Measurements from ENCODE around the gene MILR1.
A peak's percentile ranks its signal among the peaks of the same experiment; 100 is the strongest.

The MILR1 gene

DNA sequence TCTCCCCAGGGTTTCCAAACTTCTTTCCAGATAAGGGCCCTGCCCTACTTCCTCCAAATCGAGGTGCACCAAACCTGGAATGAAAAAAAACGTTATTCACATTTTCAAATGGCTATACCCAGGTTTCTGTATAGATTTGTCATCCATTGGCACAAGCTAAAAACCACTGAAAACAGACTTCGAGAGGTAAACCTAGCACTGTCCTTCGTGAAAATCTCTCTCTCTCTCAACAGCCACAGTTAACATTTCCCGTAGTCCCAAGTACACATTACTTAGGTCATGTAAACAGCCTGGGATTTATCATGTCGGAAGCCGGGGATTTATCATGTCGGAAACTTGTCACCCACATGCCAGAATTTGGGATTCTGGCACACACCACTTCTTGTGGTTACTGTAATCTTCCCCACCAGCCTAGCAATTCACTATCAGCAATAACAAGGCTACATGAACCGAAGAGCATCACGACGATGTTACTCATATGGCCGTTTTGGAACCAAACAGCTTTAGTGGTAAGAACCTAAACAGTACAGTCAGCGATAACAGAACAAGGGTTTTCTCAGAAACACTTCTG lies 55.9 kb downstream of the MILR1 start:
- DNase-seq = no peak

- peak; percentile 89 for DNase-seq
Measured at GRCh38 chr17:64505340-64506200, 56.7 kb downstream of the MILR1 start.

DNA sequence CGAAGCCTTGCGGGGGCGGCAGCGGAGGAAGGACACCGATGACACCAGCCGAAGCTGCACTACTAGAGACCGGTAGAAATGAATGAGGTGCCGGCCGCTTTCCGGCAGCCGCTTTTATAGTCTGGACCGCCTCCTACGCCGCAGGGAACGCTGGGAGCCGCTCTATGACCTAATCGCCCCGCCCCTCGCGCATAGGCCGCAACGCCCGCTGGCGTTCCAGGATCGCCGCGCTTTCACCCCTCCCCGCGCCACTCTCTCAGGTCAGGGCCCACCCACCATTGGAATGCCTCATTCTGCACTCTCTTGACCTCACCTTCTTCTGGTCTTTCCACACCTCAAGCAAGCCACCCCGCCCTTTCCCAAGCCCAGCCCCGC lies 57.3 kb downstream of the MILR1 start, which contains the start of gene DDX5:
Gene DDX5 (minus strand): TSS at position 89 of the 375 bp plus-strand sequence. CDS start 170 bp downstream, outside the sequence.
- DNase-seq = peak; percentile 97

DNA sequence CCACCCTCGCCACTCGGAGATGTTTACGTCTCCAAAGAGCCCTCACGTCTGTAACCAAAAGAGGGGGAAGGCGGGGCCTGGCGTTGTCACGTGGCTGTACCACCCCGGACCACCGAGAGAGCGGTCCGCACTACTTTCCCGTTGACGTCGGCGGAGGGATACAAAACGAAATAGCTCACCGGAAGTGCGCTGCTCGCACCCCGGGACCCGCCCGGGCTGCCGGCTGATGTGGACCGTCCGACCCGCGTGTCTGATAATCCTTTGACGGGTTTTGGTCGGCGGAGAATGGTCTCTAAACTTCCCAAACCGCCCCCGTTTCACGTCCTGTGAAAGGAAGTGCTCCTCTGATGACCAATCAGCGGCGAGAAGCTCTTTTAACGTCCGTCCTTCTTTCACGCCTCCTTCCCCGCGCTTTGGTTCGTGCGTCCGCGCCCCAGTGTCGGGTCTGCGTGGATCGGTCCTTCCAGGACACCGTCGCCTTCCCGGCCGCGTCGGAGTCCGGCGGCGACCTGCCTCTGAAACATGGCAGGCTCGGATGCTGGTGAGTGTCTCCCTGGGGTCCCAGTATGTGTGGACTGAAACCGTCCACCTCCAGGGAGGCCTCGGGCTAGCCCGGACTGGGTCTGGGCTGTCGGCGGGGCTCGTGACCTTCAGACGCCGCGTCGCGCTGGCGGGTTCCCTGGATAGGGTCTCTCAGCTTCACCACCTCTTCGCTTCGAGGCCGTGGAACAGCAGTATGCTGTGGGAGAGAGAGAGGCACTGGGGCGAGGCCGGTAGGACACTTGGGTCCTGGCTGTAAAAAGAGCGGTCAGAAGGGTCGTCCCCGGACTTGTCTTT lies 57.9 kb downstream of the MILR1 start, which contains the start of gene CEP95:
Gene CEP95 (plus strand): TSS at position 402 of the 837 bp plus-strand sequence. CDS start 121 bp downstream, at position 523.
- peak; percentile 97 for DNase-seq

- peak; percentile 38 for DNase-seq
Measured at GRCh38 chr17:64507413-64507782, 58.5 kb downstream of the MILR1 start.

- no peak for DNase-seq
Measured at GRCh38 chr17:64508683-64509082, 59.8 kb downstream of the MILR1 start.

GRCh38 chr17:64509179-64509578 lies 60.3 kb downstream of the MILR1 start:
- no peak for DNase-seq

GRCh38 chr17:64515419-64515818 lies 66.5 kb downstream of the MILR1 start:
- DNase-seq = no peak

- no peak for DNase-seq
Measured at GRCh38 chr17:64515829-64516228, 66.9 kb downstream of the MILR1 start.
